ENCODE measurements around the gene CCDC73.
A peak's percentile ranks its signal among the peaks of the same experiment; 100 is the strongest.

- TF ChIP-seq POLR2A (IDR thresholded peaks at IDR 0.05) (no peak), CTCF (IDR thresholded peaks at IDR 0.05) (no peak), POLR2AphosphoS5 (IDR thresholded peaks at IDR 0.05) (peak in 1 of 4 donors; percentile 9), EP300 (IDR thresholded peaks at IDR 0.05) (no peak)
Observed at GRCh38 chr11:32827276-32827675, 32.8 kb upstream of the CCDC73 start.
